ENCODE measurements around the gene NEUROD1.
A peak's percentile ranks its signal among the peaks of the same experiment; 100 is the strongest.

Gene NEUROD1

DNA sequence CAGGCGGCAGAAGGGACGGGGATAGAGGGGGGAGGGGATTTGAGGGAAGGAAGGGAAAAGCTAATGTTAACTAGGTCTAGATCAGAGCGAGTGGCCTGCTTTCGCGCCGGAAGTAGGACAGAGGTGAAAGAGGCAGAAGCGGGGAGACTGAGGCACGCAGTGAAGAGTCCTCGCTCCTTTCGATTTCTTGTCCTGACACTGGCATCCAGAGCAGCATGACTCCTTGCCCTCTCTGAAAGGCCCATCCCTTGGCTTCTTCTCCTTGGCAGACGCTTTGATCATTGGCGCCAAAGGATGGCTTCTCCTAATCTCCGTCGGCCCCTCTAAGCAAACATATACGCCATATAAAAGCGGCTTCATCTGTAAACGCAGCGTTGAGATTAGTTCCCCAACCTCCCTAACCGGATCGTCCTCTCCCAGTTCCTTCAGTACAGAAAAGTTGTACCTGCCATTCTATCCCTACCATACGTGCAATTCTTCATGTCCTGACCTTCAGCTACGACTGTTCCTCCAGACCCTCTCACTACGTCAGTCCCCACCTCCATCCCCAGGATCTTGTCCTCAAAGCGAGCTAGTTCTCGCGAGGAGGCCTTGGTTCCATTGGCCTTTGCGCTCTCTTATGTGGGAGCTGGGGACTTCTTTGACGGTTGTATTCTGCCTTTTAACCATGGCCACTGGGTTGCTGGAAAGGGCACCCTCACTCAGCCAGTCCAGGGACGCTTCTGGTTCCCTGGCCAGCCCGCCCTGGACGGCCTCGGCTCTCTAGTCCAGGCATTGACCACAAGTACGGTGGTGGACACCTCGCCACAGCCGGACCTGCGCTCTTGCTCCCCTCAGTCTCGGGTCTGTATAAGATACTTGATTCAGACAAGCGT lies 857 bp upstream of the NEUROD1 start:
- DNase-seq (ENCODE audit: extremely low read depth in 1 of 2, low read depth in 1 of 2): no peak

- DNase-seq (ENCODE audit: extremely low read depth in 1 of 2, low read depth in 1 of 2): no peak
Measured at GRCh38 chr2:181679544-181679979, 755 bp downstream of the NEUROD1 start.

- no peak for DNase-seq (ENCODE audit: extremely low read depth in 1 of 2, low read depth in 1 of 2)
Measured at GRCh38 chr2:181678861-181679543, 1.3 kb downstream of the NEUROD1 start.

DNA sequence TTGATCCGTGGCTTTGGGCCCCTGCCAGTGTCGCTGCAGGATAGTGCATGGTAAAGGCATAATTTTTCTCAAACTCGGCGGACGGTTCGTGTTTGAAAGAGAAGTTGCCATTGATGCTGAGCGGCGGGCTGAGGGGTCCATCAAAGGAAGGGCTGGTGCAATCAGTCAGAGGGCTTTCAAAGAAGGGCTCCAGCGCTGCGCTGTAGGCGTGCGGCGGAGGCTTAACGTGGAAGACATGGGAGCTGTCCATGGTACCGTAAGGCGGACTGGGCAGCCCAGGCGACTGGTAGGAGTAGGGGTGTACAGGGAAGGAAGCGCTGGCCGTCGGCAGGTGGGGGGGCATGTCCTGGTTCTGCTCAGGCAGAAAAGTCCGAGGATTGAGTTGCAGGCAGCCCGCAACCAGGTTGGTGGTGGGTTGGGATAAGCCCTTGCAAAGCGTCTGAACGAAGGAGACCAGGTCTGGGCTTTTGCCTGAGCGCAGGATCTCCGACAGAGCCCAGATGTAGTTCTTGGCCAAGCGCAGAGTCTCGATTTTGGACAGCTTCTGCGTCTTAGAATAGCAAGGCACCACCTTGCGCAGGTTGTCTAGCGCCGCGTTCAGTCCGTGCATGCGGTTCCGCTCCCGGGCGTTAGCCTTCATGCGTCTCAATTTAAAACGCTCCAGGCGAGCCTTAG lies 2.3 kb downstream of the NEUROD1 start:
- DNase-seq (ENCODE audit: extremely low read depth in 1 of 2, low read depth in 1 of 2): peak in 1 of 2 donors; percentile 40

DNA sequence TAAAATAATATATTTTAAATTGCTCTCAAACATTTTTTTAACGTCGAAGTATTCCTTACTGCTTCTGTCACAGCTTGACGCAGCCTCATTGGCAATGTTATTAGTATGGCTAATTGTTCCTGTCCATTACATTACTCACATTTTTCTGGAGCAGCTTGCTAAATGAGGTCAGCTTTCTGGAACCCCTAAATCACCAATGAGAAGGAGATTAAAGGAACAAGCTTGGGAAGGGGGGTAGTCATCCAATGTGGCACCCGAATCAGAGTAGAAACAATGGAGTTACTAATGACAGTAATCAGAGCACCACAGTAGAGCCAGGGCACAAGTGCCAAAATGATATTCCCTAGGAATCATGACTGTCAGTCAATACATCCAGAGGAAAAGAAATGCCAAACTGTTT lies 5.1 kb downstream of the NEUROD1 start:
- no peak for DNase-seq (ENCODE audit: extremely low read depth in 1 of 2, low read depth in 1 of 2)

DNA sequence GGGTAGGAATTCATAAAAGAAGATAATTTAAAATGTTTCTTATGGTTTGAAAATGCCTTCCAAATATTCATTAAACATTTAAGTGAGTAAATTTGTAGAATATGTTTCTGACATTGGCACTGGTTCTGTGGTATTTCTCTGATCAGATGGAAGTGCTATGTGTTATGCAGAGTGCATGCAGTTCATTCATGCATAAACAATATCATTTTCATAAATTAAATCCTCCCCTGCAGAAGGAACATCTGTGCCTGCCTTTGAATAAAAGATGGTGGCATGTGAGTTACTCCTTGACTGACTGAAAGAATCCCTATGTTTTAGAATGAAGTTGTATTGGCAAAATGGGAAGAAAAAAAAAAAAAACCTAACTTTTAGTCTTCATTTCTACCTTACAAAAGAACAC lies 5.9 kb downstream of the NEUROD1 start:
- no peak for DNase-seq (ENCODE audit: extremely low read depth in 1 of 2, low read depth in 1 of 2)

DNA sequence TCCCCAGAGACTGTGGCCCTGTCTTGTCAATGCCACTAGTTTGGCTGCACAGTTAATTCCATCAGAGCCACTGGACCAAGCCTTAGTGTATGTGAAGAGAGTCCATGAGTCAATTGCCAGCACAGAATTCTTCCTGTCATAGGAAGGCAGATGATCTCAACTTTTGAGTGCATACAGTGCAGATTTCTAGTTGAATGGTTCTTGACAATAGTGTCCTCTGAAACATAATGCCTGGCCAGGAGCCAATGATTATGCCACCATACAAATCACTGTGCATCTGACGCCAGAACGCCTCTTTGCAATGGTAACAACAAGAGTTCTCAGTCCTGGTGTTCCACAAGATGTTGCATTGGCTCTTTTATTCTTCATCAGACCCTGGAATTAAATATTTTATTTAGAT lies 7.1 kb downstream of the NEUROD1 start:
- DNase-seq (ENCODE audit: extremely low read depth in 1 of 2, low read depth in 1 of 2): no peak

DNA sequence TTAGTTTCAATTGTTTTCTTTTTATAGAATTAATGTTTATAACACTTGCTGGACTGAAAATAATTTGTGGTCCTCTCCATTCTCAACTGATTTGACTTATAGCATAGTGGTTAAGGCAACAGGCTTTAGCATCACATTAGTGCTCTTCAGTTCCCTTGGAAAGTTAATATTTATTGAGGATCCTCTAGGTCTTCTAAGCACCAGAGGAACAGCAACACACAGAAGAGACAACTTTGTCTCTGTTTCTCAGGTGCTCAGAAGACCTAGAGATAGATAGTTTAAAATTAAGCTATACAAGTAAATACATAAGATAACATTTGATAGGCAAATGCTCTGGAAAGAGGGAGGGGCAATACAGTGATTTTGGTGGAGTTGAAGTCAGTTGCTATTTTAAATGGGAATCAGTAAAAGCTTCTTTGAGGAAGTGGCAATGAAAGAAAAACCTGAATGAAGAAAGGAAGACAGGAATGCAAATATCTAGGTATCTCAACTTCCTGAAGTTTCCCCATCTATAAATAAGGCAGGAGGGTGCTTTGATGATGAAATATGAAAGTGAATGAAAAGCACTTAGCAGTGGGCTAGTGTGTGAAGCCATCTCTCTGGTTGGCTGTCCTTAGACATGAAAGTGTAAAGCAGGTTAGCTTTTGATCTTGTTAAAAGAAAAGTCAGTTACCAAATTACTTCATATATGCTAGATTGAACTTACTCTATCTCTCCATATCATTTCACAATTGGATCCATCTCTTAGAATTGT lies 7.9 kb downstream of the NEUROD1 start:
- DNase-seq (ENCODE audit: extremely low read depth in 1 of 2, low read depth in 1 of 2): no peak

DNA sequence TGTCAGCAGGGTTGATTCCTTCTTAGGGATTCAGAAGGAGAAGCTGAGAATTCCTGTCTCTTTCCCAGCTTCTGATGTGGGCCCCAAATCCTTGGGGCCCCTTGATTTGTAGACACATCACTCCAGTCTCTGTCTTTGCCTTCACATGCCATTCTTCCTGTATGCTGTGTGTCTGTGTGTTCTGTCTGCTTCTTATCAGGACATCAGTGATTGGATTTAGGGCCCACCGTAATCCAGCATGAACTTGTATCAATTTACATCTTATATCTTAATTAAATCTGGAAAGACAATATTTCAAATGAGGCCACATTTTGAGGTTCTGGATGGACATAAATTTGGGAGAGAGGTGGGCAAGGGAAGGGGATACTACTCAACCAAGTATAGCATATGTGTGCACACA lies 9.7 kb downstream of the NEUROD1 start:
- DNase-seq (ENCODE audit: extremely low read depth in 1 of 2, low read depth in 1 of 2): no peak

- no peak for DNase-seq (ENCODE audit: extremely low read depth in 1 of 2, low read depth in 1 of 2)
Measured at GRCh38 chr2:181667234-181667633, 13.1 kb downstream of the NEUROD1 start.

DNA sequence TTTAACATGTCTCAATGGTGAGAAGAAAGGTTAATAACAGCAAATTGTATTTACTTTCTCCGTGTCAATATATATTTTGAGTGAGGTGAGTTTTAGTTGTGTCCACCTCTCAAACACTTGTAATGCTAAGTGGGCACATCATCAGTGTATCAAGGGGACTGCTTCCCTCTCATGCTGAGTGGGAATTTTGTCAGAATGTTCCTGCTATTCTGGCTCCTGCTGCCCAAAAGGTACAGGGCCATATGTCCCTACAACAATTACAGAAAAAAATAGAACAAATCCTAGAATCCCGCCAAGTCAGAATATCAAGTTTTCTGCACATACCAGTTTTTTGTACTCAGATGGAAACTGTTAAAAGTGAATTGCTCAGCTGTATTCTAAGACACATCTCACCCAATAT lies 18.0 kb downstream of the NEUROD1 start:
- DNase-seq (ENCODE audit: extremely low read depth in 1 of 2, low read depth in 1 of 2): no peak

DNA sequence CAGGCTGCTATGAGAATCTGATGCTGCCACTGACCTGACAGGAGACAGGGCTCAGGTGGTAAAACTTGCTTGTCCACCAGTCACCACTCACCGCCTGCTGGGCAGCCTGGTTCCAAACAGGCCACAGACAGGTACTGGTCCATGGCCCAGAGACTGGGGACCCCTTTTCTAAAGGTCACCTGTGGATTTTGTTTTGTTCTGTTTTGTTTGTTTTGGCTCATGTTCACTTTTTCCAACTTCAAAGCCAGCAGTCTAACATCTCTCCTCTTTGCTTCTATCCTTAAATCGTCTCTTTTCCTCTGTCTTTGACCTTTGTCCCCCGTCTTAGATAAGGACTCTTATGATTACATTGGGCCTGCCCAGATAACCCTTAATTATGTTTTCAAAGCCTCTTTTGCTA lies 20.1 kb downstream of the NEUROD1 start:
- no peak for DNase-seq (ENCODE audit: extremely low read depth in 1 of 2, low read depth in 1 of 2)

DNA sequence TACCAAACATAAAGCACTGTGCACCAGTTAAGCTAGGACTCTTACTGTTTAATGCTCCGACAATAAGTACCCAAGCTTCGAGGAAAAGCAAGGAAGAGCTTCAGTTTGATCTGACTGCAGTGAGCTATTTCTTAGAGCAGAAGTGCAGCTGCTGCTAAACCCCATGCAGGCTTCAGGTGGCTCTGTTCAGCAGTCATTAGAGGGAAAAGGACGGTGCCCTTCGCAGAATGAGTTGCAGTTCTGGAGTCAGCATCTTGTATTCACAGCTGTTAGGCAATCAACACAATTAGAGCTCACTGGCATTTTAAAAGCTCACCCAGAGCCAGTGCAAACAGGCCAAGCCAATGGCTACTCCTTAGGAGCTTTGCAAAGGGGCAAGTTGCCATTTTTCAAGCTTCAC lies 21.9 kb downstream of the NEUROD1 start:
- no peak for DNase-seq (ENCODE audit: extremely low read depth in 1 of 2, low read depth in 1 of 2)

- DNase-seq (ENCODE audit: extremely low read depth in 1 of 2, low read depth in 1 of 2): no peak
Measured at GRCh38 chr2:181657379-181657778, 22.9 kb downstream of the NEUROD1 start.

GRCh38 chr2:181656450-181657291 lies 23.6 kb downstream of the NEUROD1 start, which contains the start of gene CERKL:
TSS of gene CERKL (minus strand) at chr2:181657105. CDS start at chr2:181657006, 99 bp downstream.
- no peak for DNase-seq (ENCODE audit: extremely low read depth in 1 of 2, low read depth in 1 of 2)

- DNase-seq (ENCODE audit: extremely low read depth in 1 of 2, low read depth in 1 of 2): no peak
Measured at GRCh38 chr2:181655519-181655918, 24.8 kb downstream of the NEUROD1 start.

DNA sequence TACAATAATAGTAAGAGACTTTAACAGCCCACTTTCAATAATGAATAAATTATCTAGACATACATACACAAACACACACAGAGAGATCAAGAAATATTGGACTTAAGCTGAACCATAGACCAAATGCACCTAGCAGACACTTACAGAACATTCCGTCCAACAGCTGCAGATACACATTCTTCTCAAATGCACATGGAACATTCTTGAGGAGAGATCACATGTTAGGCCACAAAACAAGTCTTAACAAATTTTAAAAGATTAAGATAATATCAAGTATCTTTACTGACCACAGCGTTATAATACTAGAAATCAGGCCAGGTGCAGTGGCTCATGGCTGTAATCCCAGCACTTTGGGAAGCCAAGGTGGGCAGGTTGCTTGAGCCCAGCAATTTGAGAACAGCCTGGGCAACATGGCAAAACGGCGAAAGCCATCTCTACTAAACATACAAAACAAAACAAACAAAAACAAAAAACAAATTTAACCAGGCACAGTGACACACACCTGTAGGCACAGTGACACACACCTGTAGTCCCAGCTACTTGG lies 30.8 kb downstream of the NEUROD1 start:
- no peak for DNase-seq (ENCODE audit: extremely low read depth in 1 of 2, low read depth in 1 of 2)

- DNase-seq (ENCODE audit: extremely low read depth in 1 of 2, low read depth in 1 of 2): no peak
Measured at GRCh38 chr2:181648478-181649155, 31.7 kb downstream of the NEUROD1 start.

DNA sequence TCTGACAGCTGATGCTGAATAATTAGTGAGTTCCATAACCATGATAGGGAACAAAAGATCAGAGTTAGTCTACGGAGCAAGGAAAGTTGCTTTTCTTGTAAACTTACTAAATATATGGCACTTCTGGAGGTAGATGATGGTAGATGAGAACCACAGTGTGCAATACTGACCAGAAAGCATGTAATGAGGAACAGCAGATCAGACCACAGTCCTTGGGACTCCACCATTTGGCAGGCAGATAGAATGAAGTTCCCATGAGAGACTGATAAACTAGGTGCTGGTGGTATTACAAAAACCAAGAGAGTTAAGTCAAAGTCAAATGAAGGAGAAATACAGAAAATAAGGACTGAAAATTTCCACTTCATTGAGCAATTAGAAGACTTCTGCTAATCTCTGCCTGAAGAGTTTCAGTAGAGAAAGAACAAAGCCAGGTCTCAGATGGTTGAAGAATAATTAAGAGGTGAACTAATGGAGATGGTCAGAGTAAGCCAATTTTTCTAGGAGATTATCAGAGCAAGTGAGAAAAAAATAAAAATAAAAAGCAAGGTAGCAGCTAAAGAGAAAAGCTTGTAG lies 33.8 kb downstream of the NEUROD1 start:
- no peak for DNase-seq (ENCODE audit: extremely low read depth in 1 of 2, low read depth in 1 of 2)

Data from stimulated activated CD8-positive, alpha-beta memory T cell treated with anti-CD3 and anti-CD28 coated beads, Interleukin-7, amount 100 ng/mL, for 48 hours (primary cell).